Subcutaneous adipose tissue (tissue), 4 donors: ENCODE results near the gene PACSIN2. TPM values are rescaled to one million over a fixed set of nuclear protein-coding genes. Genes with fewer than 3 reads are reported as not detected.

ENCODE experiments used
- total RNA-seq, 4 donors: library from RNA; depleted of rRNA; stranded (reverse); fragments of >200 nt; gene quantifications; one replicate each; pipeline ENCODE4 v1.1.0, GENCODE V29; 2016
- TF ChIP-seq, protein P1 (sequence below): fragments of 450-650 bp; IDR thresholded peaks from one replicate; pipeline ENCODE4 v1.5.1; 2016; ENCODE audit warnings: low read depth, mild to moderate bottlenecking, control low read depth, antibody characterized with exemption, moderate library complexity

PACSIN2 gene
- total RNA-seq, 4 donors from 2014 or later: 36.5 to 45.8 (median 39.9) TPM

DNA sequence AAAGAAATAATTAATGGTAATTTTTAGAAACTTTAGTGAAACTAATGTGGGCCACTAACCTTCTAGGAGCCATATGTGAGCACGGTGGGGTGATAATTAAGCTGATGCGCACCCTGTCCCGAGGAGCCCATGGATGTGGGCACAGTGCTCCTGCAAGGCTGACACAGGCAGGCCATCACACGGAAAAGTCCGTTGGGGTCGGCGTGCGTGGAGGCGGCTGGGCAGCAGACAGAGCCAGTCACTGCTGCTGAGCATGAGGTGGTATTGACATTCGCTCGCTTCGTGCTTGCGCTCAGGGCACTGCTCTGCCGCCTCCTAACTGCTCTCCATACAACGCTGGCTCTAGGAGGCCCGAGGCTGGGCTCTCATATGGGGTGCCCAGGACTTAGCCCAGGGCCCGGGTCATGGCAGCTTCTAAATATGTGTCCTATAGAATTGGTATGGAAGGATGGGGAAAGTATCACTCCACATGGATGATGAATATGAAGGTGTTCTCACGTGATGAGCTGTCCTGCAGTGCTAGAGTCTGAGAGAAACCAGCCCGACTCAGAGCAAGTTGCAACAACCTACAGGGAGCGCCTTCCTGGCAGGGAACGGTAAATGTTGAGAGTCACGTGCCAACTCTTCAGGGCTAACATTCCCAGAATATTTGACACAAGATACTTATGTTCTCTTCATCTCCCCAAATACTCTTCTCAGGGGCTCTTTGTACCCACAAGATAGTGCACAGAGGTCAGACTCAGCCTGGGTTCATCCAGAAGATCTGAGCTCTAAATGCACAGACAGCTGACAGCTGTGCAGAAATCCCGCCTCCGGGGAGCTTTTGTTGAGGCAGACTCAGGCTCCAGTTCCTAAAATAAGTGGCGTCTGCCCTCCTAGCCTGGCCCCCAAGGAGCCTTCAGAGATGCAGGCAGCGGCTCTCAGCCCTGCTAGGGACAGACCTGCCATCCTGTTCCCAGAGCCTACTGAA lies 107.3 kb downstream of the PACSIN2 start:
- TF ChIP-seq, protein P1, sequence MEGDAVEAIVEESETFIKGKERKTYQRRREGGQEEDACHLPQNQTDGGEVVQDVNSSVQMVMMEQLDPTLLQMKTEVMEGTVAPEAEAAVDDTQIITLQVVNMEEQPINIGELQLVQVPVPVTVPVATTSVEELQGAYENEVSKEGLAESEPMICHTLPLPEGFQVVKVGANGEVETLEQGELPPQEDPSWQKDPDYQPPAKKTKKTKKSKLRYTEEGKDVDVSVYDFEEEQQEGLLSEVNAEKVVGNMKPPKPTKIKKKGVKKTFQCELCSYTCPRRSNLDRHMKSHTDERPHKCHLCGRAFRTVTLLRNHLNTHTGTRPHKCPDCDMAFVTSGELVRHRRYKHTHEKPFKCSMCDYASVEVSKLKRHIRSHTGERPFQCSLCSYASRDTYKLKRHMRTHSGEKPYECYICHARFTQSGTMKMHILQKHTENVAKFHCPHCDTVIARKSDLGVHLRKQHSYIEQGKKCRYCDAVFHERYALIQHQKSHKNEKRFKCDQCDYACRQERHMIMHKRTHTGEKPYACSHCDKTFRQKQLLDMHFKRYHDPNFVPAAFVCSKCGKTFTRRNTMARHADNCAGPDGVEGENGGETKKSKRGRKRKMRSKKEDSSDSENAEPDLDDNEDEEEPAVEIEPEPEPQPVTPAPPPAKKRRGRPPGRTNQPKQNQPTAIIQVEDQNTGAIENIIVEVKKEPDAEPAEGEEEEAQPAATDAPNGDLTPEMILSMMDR: no peak

DNA sequence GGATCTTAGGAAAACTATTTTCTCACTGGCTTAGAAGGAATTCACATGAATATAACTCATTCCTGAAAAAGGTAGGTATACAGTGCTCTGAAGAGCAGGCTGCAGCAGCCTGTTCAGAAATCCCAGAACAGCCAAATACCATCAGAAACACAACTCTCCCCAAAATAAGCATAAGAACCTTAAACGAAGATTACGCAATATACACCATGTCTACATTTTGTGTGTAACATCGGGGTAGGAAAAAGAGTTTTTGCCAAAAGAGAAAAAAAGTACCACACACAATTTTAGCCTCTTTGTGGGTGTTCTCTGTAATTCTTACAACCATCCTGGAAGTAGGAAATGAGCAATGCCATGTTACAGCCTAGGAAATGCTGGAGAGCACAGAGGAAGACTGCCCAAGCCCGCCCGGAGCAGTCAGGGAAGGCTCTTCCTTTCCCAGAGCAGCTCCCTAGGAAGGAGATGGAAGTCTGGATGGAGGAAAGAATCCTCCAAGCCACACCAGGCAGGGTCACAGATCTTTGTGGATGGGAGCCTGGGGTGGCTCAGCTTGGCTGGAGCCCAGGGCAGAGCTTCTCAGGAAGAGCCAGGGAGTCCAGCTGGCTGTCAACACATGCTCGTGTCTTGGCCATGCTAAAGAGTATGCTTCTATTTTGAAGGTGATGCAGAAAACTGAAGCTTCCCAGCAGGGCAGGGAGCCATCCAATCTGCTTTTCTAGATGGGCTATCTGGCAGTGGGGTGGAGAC lies 108.2 kb downstream of the PACSIN2 start:
- TF ChIP-seq, protein P1: no peak

DNA sequence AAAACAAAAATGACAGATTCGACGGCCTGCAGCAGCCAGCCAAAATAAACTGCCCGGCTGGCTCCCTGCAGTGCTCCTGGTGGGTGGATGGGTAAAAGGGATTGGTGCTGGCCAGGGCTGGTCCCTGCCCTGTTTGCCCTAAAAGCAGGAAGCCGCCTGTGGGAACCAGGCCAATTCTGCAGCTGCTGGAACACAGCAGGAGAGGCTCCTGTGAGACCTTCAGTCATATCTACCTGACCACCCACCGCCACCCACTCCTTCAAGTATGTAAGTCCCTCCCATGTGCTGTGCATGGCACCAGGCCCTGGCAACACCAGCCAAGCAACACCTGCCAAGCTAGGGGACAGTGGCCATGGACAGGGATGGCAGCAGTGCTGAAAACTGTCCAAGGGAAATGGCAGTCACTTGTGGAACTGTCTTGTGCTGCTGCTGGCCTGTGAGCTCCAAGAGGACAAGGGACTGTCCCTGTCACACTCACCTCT lies 109.2 kb downstream of the PACSIN2 start:
- TF ChIP-seq, protein P1: no peak

DNA sequence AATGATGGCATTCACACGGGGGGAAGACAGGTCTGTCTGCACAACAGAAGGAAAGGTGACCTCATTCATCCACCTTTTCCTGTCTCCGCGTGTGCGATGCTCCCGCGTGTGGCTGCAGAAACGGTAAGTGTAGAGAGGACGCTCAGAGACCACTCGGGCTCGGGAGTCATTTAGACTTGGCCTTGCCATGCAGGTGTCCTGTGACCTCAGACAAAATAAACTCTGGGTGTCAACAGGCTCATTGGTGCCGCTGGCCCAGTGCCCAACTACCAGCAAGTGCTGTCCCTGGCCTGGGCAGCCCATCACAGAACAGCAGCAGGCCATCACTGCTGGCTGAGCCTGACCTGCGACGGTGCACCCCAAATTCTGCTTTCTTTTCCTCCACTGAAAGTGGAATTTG lies 109.7 kb downstream of the PACSIN2 start:
- TF ChIP-seq, protein P1: no peak

DNA sequence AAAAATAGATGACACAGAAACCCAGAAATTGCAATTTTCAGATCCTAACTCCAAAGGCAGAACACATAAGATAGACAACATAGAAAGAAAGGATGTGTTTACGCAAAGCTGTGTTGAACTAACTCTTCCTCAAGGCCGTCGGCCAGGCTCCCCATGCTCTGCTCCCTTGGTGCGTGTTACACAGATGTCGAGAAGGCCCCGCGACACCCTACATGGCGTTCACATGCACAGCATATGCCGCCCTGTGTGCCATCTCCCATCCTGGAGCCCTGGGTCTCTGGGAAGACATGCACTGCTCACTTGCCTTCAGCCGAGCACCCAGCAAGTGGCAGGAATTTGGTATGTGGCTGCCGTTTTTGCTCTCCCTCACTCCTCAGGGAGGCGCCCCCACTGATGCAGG lies 110.9 kb downstream of the PACSIN2 start:
- TF ChIP-seq, protein P1: no peak

DNA sequence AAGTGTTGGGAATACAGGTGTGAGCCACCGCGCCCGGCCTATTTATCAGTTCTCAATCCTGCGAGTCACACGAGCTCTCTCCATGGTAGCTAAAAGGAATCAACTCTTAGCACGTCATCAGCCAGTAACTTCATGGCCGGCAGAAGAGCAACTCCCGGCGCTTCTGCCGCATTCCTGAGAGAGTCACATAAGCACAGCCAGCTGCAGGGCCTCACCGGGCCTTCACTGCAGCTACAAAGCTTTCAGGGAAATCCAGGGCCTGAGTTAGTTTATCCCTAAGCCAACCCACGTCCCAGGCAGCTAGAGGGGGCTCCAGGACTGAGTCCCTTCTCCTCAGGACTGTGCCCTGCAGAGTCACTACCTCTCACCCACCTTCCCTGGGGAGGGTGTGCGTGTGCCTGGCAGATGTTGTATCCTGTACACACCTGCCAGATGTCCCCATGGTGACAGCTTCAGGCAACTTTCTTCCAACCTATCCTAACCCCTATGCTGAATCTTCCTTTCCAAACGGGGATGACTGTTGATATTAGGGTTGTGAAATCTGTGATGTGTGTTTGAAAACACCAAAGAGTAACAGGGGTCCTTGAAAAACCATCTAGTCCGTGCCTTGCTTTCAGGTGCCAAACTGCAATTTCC lies 112.0 kb downstream of the PACSIN2 start:
- TF ChIP-seq, protein P1: no peak
